ENCODE measurements around the gene KRT76. TPM values are rescaled to one million over a fixed set of nuclear protein-coding genes. Genes with fewer than 3 reads are reported as not detected.

KRT76 gene
- not detected for polyA plus RNA-seq

DNA sequence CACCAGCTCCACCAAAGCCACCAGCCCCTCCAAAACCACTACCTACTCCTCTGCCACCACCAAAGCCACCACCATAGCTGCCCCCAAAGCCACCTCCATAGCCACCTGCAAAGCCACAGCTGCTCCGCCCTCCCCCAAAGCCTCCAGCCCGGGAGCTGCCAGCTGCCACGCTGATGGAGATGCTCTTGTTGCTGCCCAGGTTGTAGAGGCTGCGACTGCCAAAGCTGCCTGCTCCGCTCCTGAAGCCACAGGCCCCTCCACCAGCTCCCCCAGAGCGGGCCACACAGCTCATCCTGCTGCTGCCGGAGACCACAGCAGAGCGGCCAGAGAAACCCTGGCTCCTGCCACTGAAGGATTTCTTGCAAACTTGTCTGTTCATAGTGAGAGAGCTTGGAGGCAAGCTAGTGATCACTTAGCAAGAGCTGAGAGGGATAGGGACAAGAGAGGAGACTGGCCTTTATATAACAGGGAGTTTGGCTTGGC is at the start of gene KRT76:
KRT76 (minus strand) TSS at position 433 of the 483 bp plus-strand sequence; CDS start at position 379, 54 bp downstream.
- Mint-ChIP-seq H3K4me1 (no peaks in the 10 kb centered on the region), H3K27me3 (peaks cover 7% of the 10 kb centered on the region), H3K9me3 (no peaks in the 10 kb centered on the region), H3K27ac (no peak within 1 kb of the TSS), H3K36me3 (no peaks in the 10 kb centered on the region), H3K4me3 (no peak within 1 kb of the TSS)

GRCh38 chr12:52825961-52826360 is 48.8 kb upstream of the KRT76 start:
- no peaks in the 10 kb centered on the region for H3K36me3 Mint-ChIP-seq
- H3K27me3 Mint-ChIP-seq = peaks cover 5% of the 10 kb centered on the region
- no peaks in the 10 kb centered on the region for H3K4me1 Mint-ChIP-seq
- no peaks in the 10 kb centered on the region for H3K9me3 Mint-ChIP-seq
- H3K27ac Mint-ChIP-seq = no peak overlapping the region
- H3K4me3 Mint-ChIP-seq = no peak overlapping the region

GRCh38 chr12:52824741-52825410 is 47.7 kb upstream of the KRT76 start:
- no peaks in the 10 kb centered on the region for H3K36me3 Mint-ChIP-seq
- H3K27me3 Mint-ChIP-seq = peaks cover 5% of the 10 kb centered on the region
- H3K4me3 Mint-ChIP-seq = no peak overlapping the region
- no peak overlapping the region for H3K27ac Mint-ChIP-seq
- no peaks in the 10 kb centered on the region for H3K9me3 Mint-ChIP-seq
- H3K4me1 Mint-ChIP-seq = no peaks in the 10 kb centered on the region

DNA sequence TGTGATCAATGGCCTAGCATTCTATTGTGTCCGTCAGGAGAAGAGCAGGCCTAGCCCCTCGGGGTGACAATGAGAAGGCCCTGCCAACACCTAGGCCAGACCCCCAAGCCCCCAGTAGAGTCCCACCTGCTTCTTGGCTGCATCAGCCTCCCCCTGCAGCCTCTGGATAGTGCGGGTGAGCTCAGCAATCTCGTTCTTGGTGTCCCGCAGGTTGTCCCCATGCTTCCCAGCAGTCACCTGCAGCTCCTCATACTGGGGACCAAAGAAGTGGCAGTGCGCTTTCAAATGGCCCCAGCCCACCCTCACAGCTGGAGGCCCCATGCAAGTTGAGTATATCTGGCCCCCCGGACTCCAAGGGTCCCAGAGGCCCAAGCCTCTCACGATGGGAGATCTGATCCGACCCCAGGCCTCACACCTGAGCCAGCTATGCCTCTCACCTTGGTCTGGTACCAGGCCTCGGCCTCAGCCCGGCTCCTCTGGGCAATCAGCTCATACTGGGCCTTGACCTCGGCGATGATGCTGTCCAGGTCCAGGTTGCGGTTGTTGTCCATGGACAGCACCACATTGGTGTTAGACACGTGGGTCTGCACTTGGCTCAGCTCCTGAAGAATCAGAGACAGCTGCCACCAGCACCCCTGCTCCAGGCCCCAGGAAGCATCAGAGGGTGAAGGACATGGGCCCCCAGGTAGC is 46.8 kb upstream of the KRT76 start:
- H3K36me3 Mint-ChIP-seq = no peaks in the 10 kb centered on the region

DNA sequence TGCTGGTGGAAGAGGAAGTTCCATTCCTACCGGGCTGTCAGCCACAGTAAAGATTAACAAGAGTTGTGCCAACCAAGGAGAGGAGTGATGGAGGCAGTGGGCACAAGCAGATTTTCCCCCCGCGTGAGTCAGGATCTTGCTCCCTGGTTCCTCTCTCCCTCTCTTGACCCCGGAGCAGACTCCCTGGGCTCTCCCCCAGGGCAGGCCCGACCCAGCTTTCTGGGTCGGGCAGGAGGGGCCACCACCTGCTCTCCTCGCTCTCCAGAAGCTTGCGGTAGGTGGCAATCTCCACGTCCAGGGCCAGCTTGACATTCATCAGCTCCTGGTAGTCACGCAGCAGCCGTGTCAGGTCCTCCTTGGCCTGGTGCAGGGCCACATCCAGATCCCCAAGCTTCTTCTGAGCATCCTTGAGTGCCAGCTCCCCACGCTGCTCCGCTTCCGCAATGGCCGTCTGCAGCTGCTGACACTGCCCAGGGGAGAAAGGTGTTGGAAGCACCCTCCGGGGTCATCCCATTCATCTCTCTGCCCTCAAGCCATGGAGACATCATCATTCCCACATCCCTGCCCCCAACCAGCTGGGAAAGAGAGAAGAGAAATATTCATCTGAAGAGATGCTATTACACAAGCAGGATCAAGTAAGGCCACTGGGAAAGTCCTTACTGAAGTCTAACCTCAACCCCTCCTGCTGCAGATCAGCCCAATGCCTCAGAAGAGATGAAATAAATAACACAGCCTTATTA is 45.8 kb upstream of the KRT76 start:
- Mint-ChIP-seq H3K4me3 (no peak overlapping the region), H3K27ac (no peak overlapping the region), H3K9me3 (no peaks in the 10 kb centered on the region), H3K36me3 (no peaks in the 10 kb centered on the region), H3K4me1 (no peaks in the 10 kb centered on the region), H3K27me3 (peaks cover 7% of the 10 kb centered on the region)

More for the DNA sequence above, 46.8 kb upstream of the KRT76 start:
- Mint-ChIP-seq H3K4me3 (no peak overlapping the region), H3K9me3 (no peaks in the 10 kb centered on the region), H3K4me1 (no peaks in the 10 kb centered on the region), H3K27me3 (peaks cover 5% of the 10 kb centered on the region), H3K27ac (peak overlapping the region in 1 of 3 donors; percentile 43)

GRCh38 chr12:52821826-52822660 is 44.9 kb upstream of the KRT76 start:
- Mint-ChIP-seq H3K27ac (peak overlapping the region in 1 of 3 donors; percentile 44), H3K4me3 (no peak overlapping the region), H3K27me3 (peaks cover 14% of the 10 kb centered on the region), H3K9me3 (no peaks in the 10 kb centered on the region), H3K4me1 (no peaks in the 10 kb centered on the region), H3K36me3 (no peaks in the 10 kb centered on the region)

DNA sequence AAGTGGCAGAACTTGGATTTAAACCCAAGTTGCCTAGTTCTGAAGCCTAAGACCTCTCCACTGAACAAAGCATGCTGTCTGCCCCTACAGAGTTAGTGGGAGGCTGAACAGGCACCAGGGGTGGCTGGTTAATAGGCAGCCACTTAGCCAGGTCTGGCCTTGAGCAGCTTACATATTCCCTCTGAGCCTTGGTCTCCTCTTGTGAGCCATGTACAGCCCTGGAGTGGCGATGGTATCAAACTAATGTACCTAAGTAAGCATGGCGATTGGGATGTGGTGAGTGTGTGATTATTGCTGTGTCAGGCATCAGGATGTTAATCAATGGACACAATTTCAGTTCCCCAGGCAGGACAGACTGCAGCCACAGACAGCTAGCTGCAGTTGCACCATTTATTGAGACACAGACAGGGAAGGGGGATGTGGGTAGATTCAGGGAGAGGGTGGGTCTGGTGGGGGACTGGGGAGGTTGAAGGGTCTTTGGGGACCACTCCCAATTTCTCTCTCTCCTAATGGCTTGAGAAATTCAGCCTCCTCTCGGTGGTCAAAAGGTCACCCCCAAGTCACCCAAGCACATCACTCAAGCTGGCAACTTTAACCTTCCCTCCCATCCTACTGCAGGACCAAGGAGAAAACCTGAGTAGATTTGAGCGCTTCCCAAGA is 44.1 kb upstream of the KRT76 start:
- Mint-ChIP-seq H3K4me1 (no peaks in the 10 kb centered on the region), H3K36me3 (no peaks in the 10 kb centered on the region), H3K27me3 (peaks cover 14% of the 10 kb centered on the region), H3K9me3 (no peaks in the 10 kb centered on the region), H3K4me3 (no peak overlapping the region), H3K27ac (no peak overlapping the region)

- Mint-ChIP-seq H3K9me3 (no peaks in the 10 kb centered on the region), H3K27ac (no peak overlapping the region), H3K4me1 (no peaks in the 10 kb centered on the region), H3K4me3 (no peak overlapping the region), H3K27me3 (peaks cover 10% of the 10 kb centered on the region), H3K36me3 (peaks cover under 1% of the 10 kb centered on the region)
Observed at GRCh38 chr12:52820521-52820920, 43.4 kb upstream of the KRT76 start.

- H3K27me3 Mint-ChIP-seq = peaks cover 10% of the 10 kb centered on the region
- peaks cover 3% of the 10 kb centered on the region for H3K36me3 Mint-ChIP-seq
Observed at GRCh38 chr12:52819731-52820510, 42.8 kb upstream of the KRT76 start.

GRCh38 chr12:52818887-52819420 is 41.8 kb upstream of the KRT76 start:
- peaks cover 10% of the 10 kb centered on the region for H3K27me3 Mint-ChIP-seq
- H3K27ac Mint-ChIP-seq = no peak overlapping the region
- H3K9me3 Mint-ChIP-seq = no peaks in the 10 kb centered on the region
- H3K4me1 Mint-ChIP-seq = no peaks in the 10 kb centered on the region
- peaks cover 7% of the 10 kb centered on the region for H3K36me3 Mint-ChIP-seq
- no peak overlapping the region for H3K4me3 Mint-ChIP-seq

More at GRCh38 chr12:52819731-52820510, 42.8 kb upstream of the KRT76 start:
- Mint-ChIP-seq H3K4me3 (no peak overlapping the region), H3K9me3 (no peaks in the 10 kb centered on the region), H3K27ac (no peak overlapping the region), H3K4me1 (no peaks in the 10 kb centered on the region)

DNA sequence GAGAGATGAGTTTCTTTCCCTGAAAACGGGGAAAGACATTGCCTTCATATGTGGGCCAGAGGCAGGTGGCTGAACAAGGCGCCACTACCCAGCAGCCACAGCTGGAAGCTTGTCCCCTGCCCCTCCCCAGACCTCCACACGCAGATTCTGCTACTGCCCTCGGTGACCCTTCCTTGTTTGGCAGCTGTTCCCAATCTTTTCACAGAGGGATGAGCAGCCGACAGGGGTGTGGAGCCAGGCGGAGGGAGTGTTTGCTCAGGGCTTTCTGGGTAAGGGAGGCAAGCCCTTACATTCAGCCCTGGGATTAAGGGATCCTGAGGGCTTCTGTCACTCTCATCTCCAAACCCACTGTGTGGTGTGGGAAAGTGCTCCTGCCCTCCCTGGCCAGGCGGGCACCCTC is 41.2 kb upstream of the KRT76 start:
- H3K36me3 Mint-ChIP-seq = peaks cover 7% of the 10 kb centered on the region
- H3K27ac Mint-ChIP-seq = no peak overlapping the region
- H3K4me1 Mint-ChIP-seq = no peaks in the 10 kb centered on the region
- no peaks in the 10 kb centered on the region for H3K9me3 Mint-ChIP-seq
- peaks cover 9% of the 10 kb centered on the region for H3K27me3 Mint-ChIP-seq
- H3K4me3 Mint-ChIP-seq = no peak overlapping the region

DNA sequence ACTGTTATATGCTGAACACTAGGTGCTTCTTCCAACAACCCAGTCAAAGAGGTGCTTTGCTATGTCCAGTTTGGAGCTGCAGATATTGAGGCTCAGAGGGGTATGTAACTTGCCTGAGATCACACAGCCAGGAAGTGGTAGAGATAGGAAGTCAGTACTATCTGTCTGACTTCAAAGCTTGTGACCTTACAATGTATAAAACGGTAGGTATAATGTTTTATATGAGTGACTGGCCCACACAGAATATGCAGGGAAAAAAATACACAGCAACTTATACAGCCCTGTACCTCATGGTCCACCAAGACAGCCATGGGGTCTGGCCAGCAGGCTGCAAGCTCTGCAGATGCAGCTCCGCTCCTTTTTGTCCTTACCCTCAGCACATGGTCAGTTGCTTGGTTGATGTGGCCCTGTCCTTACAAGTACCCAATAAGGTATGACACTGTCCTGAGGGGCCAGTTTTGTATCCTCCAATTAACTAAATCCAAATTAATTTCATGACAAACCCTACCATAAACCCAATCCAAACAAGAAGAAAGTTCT is 40.6 kb upstream of the KRT76 start:
- H3K4me3 Mint-ChIP-seq = no peak overlapping the region
- H3K4me1 Mint-ChIP-seq = no peaks in the 10 kb centered on the region
- peaks cover 9% of the 10 kb centered on the region for H3K27me3 Mint-ChIP-seq
- H3K36me3 Mint-ChIP-seq = peaks cover 7% of the 10 kb centered on the region
- no peaks in the 10 kb centered on the region for H3K9me3 Mint-ChIP-seq
- no peak overlapping the region for H3K27ac Mint-ChIP-seq

DNA sequence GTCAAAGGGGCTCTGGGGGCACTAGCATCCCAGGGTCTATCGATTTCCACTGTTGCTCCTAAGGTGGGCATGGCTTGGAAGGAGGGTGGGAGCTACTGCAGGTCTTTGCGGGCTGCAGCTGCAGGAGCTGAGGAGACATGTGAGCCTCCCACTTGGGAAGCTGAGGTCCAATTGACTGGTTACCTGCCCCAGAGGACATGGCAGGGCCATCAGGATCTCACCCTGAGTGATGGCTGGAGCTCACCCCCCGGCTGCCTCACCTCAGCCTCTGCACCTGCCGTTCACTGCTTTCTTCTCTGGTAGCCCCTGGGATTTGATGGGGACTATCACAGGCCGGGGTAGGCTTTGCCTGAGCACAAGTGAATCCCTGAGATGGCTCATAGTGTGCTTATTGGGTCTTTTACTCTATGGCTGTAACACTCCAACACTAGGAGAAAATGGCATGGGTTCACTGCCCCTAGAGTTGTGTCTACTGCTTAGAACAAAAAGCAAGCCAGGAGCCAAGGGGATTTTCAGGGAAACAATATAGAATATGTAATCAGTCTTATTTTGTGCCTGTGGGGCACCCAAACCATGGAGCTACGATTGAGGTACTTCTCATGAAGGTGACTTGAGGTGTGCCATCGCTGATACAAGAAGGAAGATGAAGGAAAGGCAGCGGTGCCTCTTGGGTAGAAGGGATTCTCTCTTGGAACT is 40.0 kb upstream of the KRT76 start:
- no peaks in the 10 kb centered on the region for H3K9me3 Mint-ChIP-seq
- peak overlapping the region in 1 of 4 donors; percentile 58 for H3K4me3 Mint-ChIP-seq
- no peak overlapping the region for H3K27ac Mint-ChIP-seq
- H3K36me3 Mint-ChIP-seq = peaks cover 7% of the 10 kb centered on the region
- peaks cover 9% of the 10 kb centered on the region for H3K27me3 Mint-ChIP-seq
- H3K4me1 Mint-ChIP-seq = no peaks in the 10 kb centered on the region

Measured in IgD-negative memory B cell (primary cell).